HL-60/S4 treated with retinoic acid at 250 ng/mL for 4 days and 3 days (cell line): ENCODE measurements around the gene POSTN.

ENCODE experiments used
- in situ Hi-C: fragments of 300-500 bp; cut with MboI; formaldehyde crosslinking; loops from 2 replicates; pipeline ENCODE4 v1.7.0; 2022; ENCODE audit warnings: low sequenced_read_pairs

The POSTN gene

DNA sequence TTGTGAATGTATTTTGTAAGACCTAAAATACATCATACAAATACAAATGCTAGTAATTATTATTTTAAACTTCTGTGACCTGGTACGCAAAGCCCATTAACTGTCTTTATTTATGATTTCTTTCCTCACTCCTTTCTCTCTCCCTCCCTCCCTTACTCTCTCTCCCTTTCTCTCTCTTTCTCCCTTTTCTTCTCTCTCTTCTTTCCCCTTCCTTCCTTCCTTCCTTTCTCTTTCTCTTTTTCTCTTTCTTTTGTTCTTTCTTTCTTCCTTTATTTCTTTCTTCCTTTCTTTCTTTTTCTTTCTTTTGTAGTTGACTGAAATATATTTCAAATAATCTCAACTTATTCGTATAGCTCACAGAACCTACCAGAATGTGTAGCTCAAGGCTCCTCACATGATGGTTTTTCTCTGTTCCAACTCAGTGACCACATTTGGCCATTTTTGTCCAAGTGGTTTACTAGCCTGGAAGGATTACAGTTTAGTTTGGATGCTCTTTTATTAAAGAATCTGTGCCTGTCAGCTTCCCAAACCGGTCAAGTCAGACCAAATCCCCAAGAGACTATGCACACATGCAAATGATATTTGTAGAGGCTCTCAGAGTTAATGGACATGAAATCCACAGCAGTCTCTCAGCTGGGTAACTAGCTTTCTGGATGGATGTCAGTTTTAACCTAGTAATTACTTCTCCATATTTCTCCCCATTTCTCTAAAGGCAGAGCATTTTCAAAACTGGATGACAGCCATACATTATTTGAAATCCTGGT, 71.7 kb downstream of the POSTN start:
- in situ Hi-C loops, result no loop called here

DNA sequence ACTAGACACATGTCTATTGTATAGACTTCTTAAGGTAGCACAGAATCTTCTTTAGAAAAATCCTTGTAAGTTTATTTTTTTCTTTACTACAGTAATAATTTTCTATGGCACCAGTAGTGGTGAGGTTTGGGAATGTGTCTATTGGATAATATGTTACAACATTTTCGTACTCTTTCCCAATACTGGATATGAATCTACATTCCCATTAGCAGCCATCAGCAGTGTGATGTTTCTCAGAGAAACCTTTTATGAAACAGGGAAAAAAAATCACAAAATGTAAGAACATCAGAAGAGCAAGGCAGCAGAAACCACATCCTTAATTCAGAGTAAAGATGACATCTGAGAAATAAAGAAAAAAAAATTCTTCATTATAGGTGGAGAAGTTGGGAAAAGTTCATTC, 83.3 kb downstream of the POSTN start:
- in situ Hi-C loops, result no loop called here
